Neural cell (in vitro differentiated cells): Measurements from ENCODE around the gene GSX2.

Experiments
- EP300 ChIP-seq: fragments of 450-650 bp; conservative IDR thresholded peaks from 2 replicates; pipeline ENCODE4 v1.6.1; 2014; ENCODE audit warnings: antibody characterized with exemption, mild to moderate bottlenecking, moderate library complexity; ENCODE audit not compliant: poor library complexity, severe bottlenecking
- MXI1 ChIP-seq: fragments of 450-650 bp; conservative IDR thresholded peaks from 2 replicates; pipeline ENCODE4 v1.6.1; 2014; ENCODE audit warnings: antibody characterized with exemption, mild to moderate bottlenecking; ENCODE audit not compliant: poor library complexity, severe bottlenecking
- POLR2AphosphoS5 ChIP-seq: IDR thresholded peaks from 2 replicates; pipeline ENCODE4 v1.6.1; 2012
- TAF1 ChIP-seq: IDR thresholded peaks from 2 replicates; pipeline ENCODE4 v1.6.1; 2012; ENCODE audit warnings: low read depth
- TF ChIP-seq, protein P1 (sequence below): fragments of 450-650 bp; IDR thresholded peaks from 2 replicates; pipeline ENCODE4 v1.5.1; 2014; ENCODE audit warnings: antibody characterized with exemption, mild to moderate bottlenecking, moderate library complexity; ENCODE audit not compliant: poor library complexity, severe bottlenecking

- no peak for TF ChIP-seq POLR2AphosphoS5
- TF ChIP-seq EP300, result no peak
- TF ChIP-seq, protein P1, sequence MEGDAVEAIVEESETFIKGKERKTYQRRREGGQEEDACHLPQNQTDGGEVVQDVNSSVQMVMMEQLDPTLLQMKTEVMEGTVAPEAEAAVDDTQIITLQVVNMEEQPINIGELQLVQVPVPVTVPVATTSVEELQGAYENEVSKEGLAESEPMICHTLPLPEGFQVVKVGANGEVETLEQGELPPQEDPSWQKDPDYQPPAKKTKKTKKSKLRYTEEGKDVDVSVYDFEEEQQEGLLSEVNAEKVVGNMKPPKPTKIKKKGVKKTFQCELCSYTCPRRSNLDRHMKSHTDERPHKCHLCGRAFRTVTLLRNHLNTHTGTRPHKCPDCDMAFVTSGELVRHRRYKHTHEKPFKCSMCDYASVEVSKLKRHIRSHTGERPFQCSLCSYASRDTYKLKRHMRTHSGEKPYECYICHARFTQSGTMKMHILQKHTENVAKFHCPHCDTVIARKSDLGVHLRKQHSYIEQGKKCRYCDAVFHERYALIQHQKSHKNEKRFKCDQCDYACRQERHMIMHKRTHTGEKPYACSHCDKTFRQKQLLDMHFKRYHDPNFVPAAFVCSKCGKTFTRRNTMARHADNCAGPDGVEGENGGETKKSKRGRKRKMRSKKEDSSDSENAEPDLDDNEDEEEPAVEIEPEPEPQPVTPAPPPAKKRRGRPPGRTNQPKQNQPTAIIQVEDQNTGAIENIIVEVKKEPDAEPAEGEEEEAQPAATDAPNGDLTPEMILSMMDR, result no peak
- no peak for TF ChIP-seq TAF1
- TF ChIP-seq MXI1, result no peak
Measured at GRCh38 chr4:54090804-54091623, 8.9 kb upstream of the GSX2 start.
